Left ventricle myocardium inferior (tissue), 1 donor: ENCODE results near the gene MRPL16. TPM values are rescaled to one million over a fixed set of nuclear protein-coding genes. Genes with fewer than 3 reads are reported as not detected.
"Not testable (repeated sequence)": the region's sequence is repeated elsewhere in the genome, so short reads cannot be mapped to it uniquely, and the experiment has no call there.

Experiments used
- DNase-seq: peaks from one replicate; pipeline ENCODE4 v3.0.0-alpha.2; 2020
- H3K27ac ChIP-seq: fragments of 200-600 bp; replicated peaks from 2 replicates; pipeline ENCODE4 v1.8.0; 2021
- H3K27me3 ChIP-seq: fragments of 200-600 bp; 2 replicates; pipeline ENCODE4 v1.8.0; 2021; ENCODE audit warnings: low read depth
- H3K36me3 ChIP-seq: fragments of 200-600 bp; 2 replicates; pipeline ENCODE4 v1.8.0; 2021
- H3K4me1 ChIP-seq: fragments of 200-600 bp; 2 replicates; pipeline ENCODE4 v1.8.0; 2021
- H3K4me3 ChIP-seq: fragments of 200-600 bp; 2 replicates; pipeline ENCODE4 v1.8.0; 2021; ENCODE audit warnings: mild to moderate bottlenecking, moderate library complexity
- H3K9me3 ChIP-seq: fragments of 200-600 bp; replicated peaks from 2 replicates; pipeline ENCODE4 v1.8.0; 2021
- CTCF ChIP-seq: fragments of 200-600 bp; IDR thresholded peaks from 2 replicates; pipeline ENCODE4 v1.8.0; 2021; ENCODE audit warnings: antibody characterized with exemption, mild to moderate bottlenecking, borderline replicate concordance
- intact Hi-C: fragments of 100-400 bp; cut with micrococcal nuclease; formaldehyde crosslinking; loops from one replicate; pipeline ENCODE4 v1.11.0; 2022
- total RNA-seq: library from RNA; stranded (reverse); fragmentation: NEBNext Ultra II Directional; extraction: Animal tissue kit (Norgen Biotek cat#: 25700); gene quantifications from one replicate; pipeline ENCODE4 v1.2.1, GENCODE V29; 2021
- donor health status: DM: no; HTN: yes; CAD: no; lungs with severe emphysema.

MRPL16 gene
- total RNA-seq, 1 donor from 2014 or later: 93.2 TPM

- TF ChIP-seq CTCF: no peak
- intact Hi-C loops: no loop called here
- DNase-seq: no peak
- no peaks in the 10 kb centered on the region for H3K36me3 ChIP-seq
- H3K27me3 ChIP-seq: no peaks in the 10 kb centered on the region
- no peak overlapping the region for H3K4me3 ChIP-seq
- no peaks in the 10 kb centered on the region for H3K9me3 ChIP-seq
- no peak overlapping the region for H3K27ac ChIP-seq
- no peaks in the 10 kb centered on the region for H3K4me1 ChIP-seq
Observed at GRCh38 chr11:59849129-59849528, 38.6 kb upstream of the MRPL16 start.

- H3K9me3 ChIP-seq, H3K4me1 ChIP-seq, intact Hi-C loops: not testable (repeated sequence)
Observed at GRCh38 chr11:59848439-59848838, 37.9 kb upstream of the MRPL16 start.

GRCh38 chr11:59847626-59848025 lies 37.0 kb upstream of the MRPL16 start:
- H3K4me3 ChIP-seq: no peak overlapping the region
- no peaks in the 10 kb centered on the region for H3K27me3 ChIP-seq
- intact Hi-C loops: no loop called here
- H3K4me1 ChIP-seq: no peaks in the 10 kb centered on the region
- no peaks in the 10 kb centered on the region for H3K36me3 ChIP-seq
- no peaks in the 10 kb centered on the region for H3K9me3 ChIP-seq
- no peak overlapping the region for H3K27ac ChIP-seq
- no peak for TF ChIP-seq CTCF
- DNase-seq: no peak

More at GRCh38 chr11:59848439-59848838, 37.9 kb upstream of the MRPL16 start:
- H3K27ac ChIP-seq, DNase-seq, H3K4me3 ChIP-seq, H3K36me3 ChIP-seq, H3K27me3 ChIP-seq: not testable (repeated sequence)

- H3K27me3 ChIP-seq: no peaks in the 10 kb centered on the region
- no peaks in the 10 kb centered on the region for H3K4me1 ChIP-seq
- H3K36me3 ChIP-seq: no peaks in the 10 kb centered on the region
- intact Hi-C loops: no loop called here
- H3K9me3 ChIP-seq: no peaks in the 10 kb centered on the region
- TF ChIP-seq CTCF: no peak
- H3K27ac ChIP-seq: no peak overlapping the region
- no peak for DNase-seq
- no peak overlapping the region for H3K4me3 ChIP-seq
Observed at GRCh38 chr11:59846556-59846955, 36.0 kb upstream of the MRPL16 start.

GRCh38 chr11:59845399-59845798 lies 34.8 kb upstream of the MRPL16 start, which contains the start of gene CBLIF:
TSS of gene CBLIF (minus strand) at chr11:59845499. CDS start at chr11:59845453, 46 bp downstream.
- no peak within 1 kb of the TSS for H3K27ac ChIP-seq
- no peaks in the 10 kb centered on the region for H3K27me3 ChIP-seq
- H3K9me3 ChIP-seq: no peaks in the 10 kb centered on the region
- no peaks in the 10 kb centered on the region for H3K4me1 ChIP-seq
- no peaks in the 10 kb centered on the region for H3K36me3 ChIP-seq
- H3K4me3 ChIP-seq: no peak within 1 kb of the TSS
- intact Hi-C loops: no loop called here
- DNase-seq: no peak
- TF ChIP-seq CTCF: no peak

- no peak overlapping the region for H3K4me3 ChIP-seq
- no peaks in the 10 kb centered on the region for H3K27me3 ChIP-seq
- no peak overlapping the region for H3K27ac ChIP-seq
- DNase-seq: no peak
- intact Hi-C loops: no loop called here
- no peaks in the 10 kb centered on the region for H3K36me3 ChIP-seq
- no peaks in the 10 kb centered on the region for H3K4me1 ChIP-seq
- H3K9me3 ChIP-seq: no peaks in the 10 kb centered on the region
- TF ChIP-seq CTCF: no peak
Observed at GRCh38 chr11:59842316-59842715, 31.7 kb upstream of the MRPL16 start.
